Cardiac muscle cell (in vitro differentiated cells and primary cell): ENCODE results near the gene HOXA3. TPM values are rescaled to one million over a fixed set of nuclear protein-coding genes. Genes with fewer than 3 reads are reported as not detected.

Source experiments
- DNase-seq, 2 donors: peaks; one replicate each; pipeline versions ENCODE4 v3.0.0 to v3.0.0-alpha.2; 2010 to 2017; ENCODE audit warnings: low read depth in 1 of 2, low spot score in 1 of 2
- H3K27ac ChIP-seq: fragments of 200-600 bp; sonication (generic); 2 replicates; pipeline ENCODE4 v1.5.1; 2016
- H3K27me3 ChIP-seq: fragments of 200-600 bp; sonication (generic); 2 replicates; pipeline ENCODE4 v1.6.0; 2016; ENCODE audit warnings: control low read depth
- H3K36me3 ChIP-seq: fragments of 200-600 bp; sonication (generic); 2 replicates; pipeline ENCODE4 v1.5.1; 2016; ENCODE audit warnings: control low read depth
- H3K4me1 ChIP-seq: fragments of 200-600 bp; sonication (generic); 2 replicates; pipeline ENCODE4 v1.8.1; 2017; ENCODE audit warnings: low read depth, mild to moderate bottlenecking, mixed run types
- H3K4me3 ChIP-seq: fragments of 200-600 bp; sonication (generic); 2 replicates; pipeline ENCODE4 v1.5.1; 2016; ENCODE audit warnings: mild to moderate bottlenecking
- H3K9me3 ChIP-seq: fragments of 200-600 bp; sonication (generic); 2 replicates; pipeline ENCODE4 v1.5.1; 2017; ENCODE audit warnings: low read depth, mild to moderate bottlenecking, control low read depth
- CTCF ChIP-seq: IDR thresholded peaks from 2 replicates; pipeline ENCODE4 v1.5.1; 2012; ENCODE audit warnings: low read depth, mild to moderate bottlenecking, low read length
- polyA plus RNA-seq: library from polyadenylated mRNA; unstranded; fragments of >200 nt; fragmentation: Nextera tagmentation; extraction: Ambion mirVana; gene quantifications from 2 replicates; pipeline ENCODE4 v1.2.1, GENCODE V29; 2016
- total RNA-seq: library from RNA; depleted of rRNA; stranded (reverse); fragments of >200 nt; gene quantifications from 2 replicates; pipeline ENCODE4 v1.2.3, GENCODE V29; 2016

The HOXA3 gene
- total and polyA plus RNA-seq, 2 experiments from 2014 or later, result 1.4 to 9.4 TPM

DNA sequence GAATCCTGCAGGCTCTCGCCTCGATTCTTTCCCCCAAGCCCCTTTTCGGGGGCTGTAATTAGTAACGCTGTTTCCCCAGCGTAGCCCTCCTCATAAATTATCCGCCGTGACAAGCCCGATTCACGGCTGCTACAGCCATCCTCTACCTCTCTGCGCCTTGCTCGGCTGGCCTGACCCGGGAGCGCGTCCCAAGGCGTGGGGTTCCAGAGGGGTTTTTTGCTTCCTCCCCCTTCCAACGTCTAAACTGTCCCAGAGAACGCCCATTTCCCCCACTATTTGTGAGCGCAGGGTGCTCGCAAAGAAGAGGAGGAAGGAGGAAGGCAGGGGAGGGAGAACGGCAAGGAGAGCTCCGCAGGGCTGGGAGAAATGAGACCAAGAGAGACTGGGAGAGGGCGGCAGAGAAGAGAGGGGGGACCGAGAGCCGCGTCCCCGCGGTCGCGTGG, 9.8 kb downstream of the HOXA3 start:
- Histone ChIP-seq H3K4me1 (peaks cover 4% of the 10 kb centered on the region), H3K4me3 (peak overlapping the region; percentile 19), H3K27me3 (peaks cover 100% of the 10 kb centered on the region), H3K9me3 (no peaks in the 10 kb centered on the region), H3K36me3 (no peaks in the 10 kb centered on the region), H3K27ac (no peak overlapping the region)
- no peak for TF ChIP-seq CTCF
- no peak for DNase-seq

DNA sequence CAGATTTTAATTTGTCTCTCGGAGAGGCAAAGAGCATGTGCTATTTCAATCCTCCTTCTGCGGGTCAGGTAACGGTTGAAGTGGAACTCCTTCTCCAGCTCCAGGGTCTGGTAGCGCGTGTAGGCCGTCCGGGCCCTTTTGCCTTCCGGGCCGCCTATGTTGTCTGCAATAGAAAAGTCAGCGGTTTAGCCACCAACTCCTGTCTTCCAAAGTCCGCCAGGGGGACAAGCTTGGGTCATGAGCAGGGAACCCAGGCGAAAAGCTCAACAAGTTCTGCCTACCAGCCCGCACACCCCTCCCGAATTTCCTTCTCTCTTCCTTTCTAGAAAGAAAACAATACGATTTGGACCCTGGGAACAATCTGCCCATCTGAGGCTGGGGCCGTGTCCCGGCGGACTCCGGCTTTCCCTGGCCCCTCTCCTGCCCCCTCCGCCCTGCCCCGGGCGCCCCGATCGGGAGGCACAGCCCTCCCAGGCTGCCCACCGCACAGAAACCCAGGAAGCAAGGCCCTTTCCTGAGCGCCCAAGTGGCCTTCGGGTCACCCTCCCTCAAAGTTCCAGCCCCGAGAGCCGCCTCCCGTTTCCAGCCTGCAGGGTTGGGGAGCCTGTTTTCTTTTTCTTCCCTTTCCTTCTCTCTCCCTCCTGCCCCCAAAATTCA, 10.3 kb downstream of the HOXA3 start:
- Histone ChIP-seq H3K27me3 (peaks cover 100% of the 10 kb centered on the region), H3K27ac (no peak overlapping the region), H3K9me3 (no peaks in the 10 kb centered on the region), H3K4me3 (no peak overlapping the region), H3K4me1 (peaks cover 4% of the 10 kb centered on the region), H3K36me3 (no peaks in the 10 kb centered on the region)
- DNase-seq, result no peak
- TF ChIP-seq CTCF, result no peak

DNA sequence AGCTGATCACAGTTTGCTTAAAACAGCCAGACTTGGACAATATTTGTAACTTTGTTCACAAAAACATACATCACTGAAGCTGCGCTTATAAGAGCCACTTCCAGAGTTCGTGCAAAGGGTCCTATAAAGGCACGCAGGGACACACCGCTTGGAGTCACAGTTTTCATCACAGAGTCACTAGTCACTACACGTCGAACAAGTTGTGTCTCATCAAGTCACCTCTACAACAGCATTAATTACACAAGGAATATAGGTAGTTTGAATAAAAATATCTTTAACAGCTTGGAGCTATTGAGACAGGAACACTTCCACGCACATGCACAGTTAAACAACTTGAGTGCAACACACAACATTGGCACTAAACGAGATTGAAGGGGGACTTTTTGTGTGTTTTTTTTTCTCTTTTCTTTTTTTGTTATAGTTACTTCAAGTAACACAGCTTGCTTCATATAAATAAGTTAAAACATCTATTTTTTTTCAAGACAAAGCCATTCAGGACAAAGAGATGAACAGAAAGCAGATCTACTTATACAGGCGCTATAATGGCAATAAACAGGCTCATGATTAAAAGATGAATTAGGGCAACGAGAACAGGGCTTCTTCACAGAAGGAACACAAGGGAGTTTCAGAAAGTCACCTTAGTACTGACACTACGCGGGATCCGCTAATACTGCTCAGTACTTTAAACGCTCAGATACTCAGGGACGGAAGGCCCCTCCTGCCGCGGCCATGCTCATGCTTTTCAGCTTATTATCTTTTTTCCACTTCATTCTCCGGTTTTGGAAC, 11.1 kb downstream of the HOXA3 start:
- TF ChIP-seq CTCF, result no peak
- H3K27me3 ChIP-seq, result peaks cover 100% of the 10 kb centered on the region
- no peak for DNase-seq

DNA sequence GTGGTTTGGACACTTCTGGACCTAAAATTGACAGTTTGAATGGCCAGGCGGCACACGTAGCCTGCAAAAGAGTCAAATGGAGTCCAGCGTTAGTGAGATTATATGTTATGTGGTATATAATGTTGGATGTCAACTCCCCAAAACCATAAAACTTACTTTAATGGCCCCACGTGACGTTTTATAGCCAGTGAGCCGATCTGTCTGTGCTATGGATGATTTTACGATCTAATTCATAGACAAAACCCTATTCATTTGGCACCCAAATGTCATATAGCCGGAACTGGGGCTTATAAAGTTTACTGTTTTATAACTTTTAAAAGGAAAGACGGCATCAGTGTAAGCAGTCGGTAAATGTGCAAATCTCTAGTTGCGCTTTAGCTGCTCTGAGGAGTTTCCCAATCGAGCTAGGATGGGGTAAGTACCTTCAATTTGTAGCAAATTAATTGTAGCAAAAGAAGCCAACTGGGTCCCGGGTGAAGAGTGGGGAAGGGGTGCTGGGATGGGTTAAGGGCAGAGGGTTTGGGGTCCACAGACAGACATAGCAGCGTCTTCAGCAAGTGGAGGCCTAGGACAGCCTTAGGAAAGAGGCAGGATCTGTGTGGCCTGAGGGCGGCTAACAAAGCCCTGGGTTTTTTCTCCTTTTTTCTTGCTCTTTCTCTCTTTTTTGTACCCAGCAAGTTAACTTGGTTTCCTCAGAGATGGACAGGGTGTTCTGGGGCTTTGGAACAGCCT, 12.1 kb downstream of the HOXA3 start:
- DNase-seq, result no peak
- Histone ChIP-seq H3K27ac (no peak overlapping the region), H3K4me1 (peaks cover 4% of the 10 kb centered on the region), H3K27me3 (peaks cover 100% of the 10 kb centered on the region), H3K4me3 (no peak overlapping the region), H3K36me3 (no peaks in the 10 kb centered on the region), H3K9me3 (no peaks in the 10 kb centered on the region)
- no peak for TF ChIP-seq CTCF

More for the DNA sequence above, 11.1 kb downstream of the HOXA3 start:
- Histone ChIP-seq H3K36me3 (no peaks in the 10 kb centered on the region), H3K4me1 (peaks cover 4% of the 10 kb centered on the region), H3K27ac (no peak overlapping the region), H3K9me3 (no peaks in the 10 kb centered on the region), H3K4me3 (no peak overlapping the region)

GRCh38 chr7:27139334-27140125, 12.9 kb downstream of the HOXA3 start:
- Histone ChIP-seq H3K27ac (no peak overlapping the region), H3K4me1 (peaks cover 4% of the 10 kb centered on the region), H3K27me3 (peaks cover 100% of the 10 kb centered on the region), H3K9me3 (no peaks in the 10 kb centered on the region), H3K36me3 (no peaks in the 10 kb centered on the region), H3K4me3 (peak overlapping the region; percentile 9)
- no peak for DNase-seq
- no peak for TF ChIP-seq CTCF
